Measurements from ENCODE around the gene CCDC71. TPM values are rescaled to one million over a fixed set of nuclear protein-coding genes. Genes with fewer than 3 reads are reported as not detected.

The CCDC71 gene
- total and polyA plus RNA-seq, 12 donors = 13.4 to 46.4 (median 29.0) TPM

GRCh38 chr3:49135499-49135898 is 30.6 kb downstream of the CCDC71 start:
- intact Hi-C loops (cut with DNase I) = no loop called here
- Histone ChIP-seq H3K27ac (peak overlapping the region in 1 of 5 donors; percentile 96), H3K4me1 (replicated peaks in 1 of 2) (peaks cover 11 to 28% of the 10 kb centered on the region in 2 donors), H3K27me3 (no peaks in the 10 kb centered on the region), H3K36me3 (replicated peaks in 1 of 2) (peaks cover 0 to 6% of the 10 kb centered on the region in 2 donors), H3K9me3 (replicated peaks in 1 of 3) (no peaks in the 10 kb centered on the region), H3K4me3 (no peak overlapping the region)
- TF ChIP-seq POLR2A (IDR thresholded peaks at IDR 0.05) = no peak
- no peak for TF ChIP-seq CTCF (IDR thresholded peaks at IDR 0.05)
- 81 to 100% (median 86%) methylated on average over 1 to 4 of the region's 4 CpGs for WGBS, 4 donors
- DNase-seq = no peak

- H3K27ac ChIP-seq = peak overlapping the region in 3 of 5 donors; percentile 54 to 96 (median 83)
- H3K4me1 ChIP-seq (replicated peaks in 1 of 2) = peaks cover 11 to 28% of the 10 kb centered on the region in 2 donors
- H3K27me3 ChIP-seq = no peaks in the 10 kb centered on the region
- H3K36me3 ChIP-seq (replicated peaks in 1 of 2) = peaks cover 0 to 14% of the 10 kb centered on the region in 2 donors
- TF ChIP-seq CTCF (IDR thresholded peaks at IDR 0.05) = peak in 1 of 6 experiments; percentile 1
- no peak for TF ChIP-seq POLR2A (IDR thresholded peaks at IDR 0.05)
- WGBS, 4 donors = 32 to 42% (median 37%) methylated on average over 3 of the region's 3 CpGs
- H3K9me3 ChIP-seq (replicated peaks in 1 of 3) = no peaks in the 10 kb centered on the region
- peak in 2 of 7 donors; percentile 25 to 40 for DNase-seq
- no peak overlapping the region for H3K4me3 ChIP-seq
- intact Hi-C loops (cut with DNase I) = no loop called here
Measured at GRCh38 chr3:49134471-49135265, 31.5 kb downstream of the CCDC71 start.

- Histone ChIP-seq H3K27ac (peak overlapping the region; percentile 75 to 96 (median 83)), H3K27me3 (no peaks in the 10 kb centered on the region), H3K4me1 (replicated peaks in 1 of 2) (peaks cover 11 to 28% of the 10 kb centered on the region in 2 donors), H3K4me3 (peak overlapping the region in 3 of 4 donors; percentile 59 to 92 (median 65)), H3K36me3 (replicated peaks in 1 of 2) (peaks cover 0 to 27% of the 10 kb centered on the region in 2 donors), H3K9me3 (replicated peaks in 1 of 3) (no peaks in the 10 kb centered on the region)
- peak; percentile 37 to 59 for TF ChIP-seq POLR2A (IDR thresholded peaks at IDR 0.05)
- TF ChIP-seq CTCF (IDR thresholded peaks at IDR 0.05) = no peak
- WGBS, 4 donors = 1 to 3% (median 2%) methylated on average over 21 to 30 of the region's 30 CpGs
- DNase-seq = peak; percentile 82 to 92 (median 88)
- intact Hi-C loops (cut with DNase I) = no loop called here
Measured at GRCh38 chr3:49133226-49133951, 32.7 kb downstream of the CCDC71 start.

Measured in adrenal gland (tissue), 12 donors.